Mononuclear cell (primary cell): ENCODE results near the gene UPF1. TPM values are rescaled to one million over a fixed set of nuclear protein-coding genes. Genes with fewer than 3 reads are reported as not detected.

Source experiments
- H3K27me3 ChIP-seq: 2 replicates; pipeline ENCODE4 v1.6.0; 2011; ENCODE audit warnings: low read length, control low read depth; ENCODE audit not compliant: insufficient read depth
- H3K4me1 ChIP-seq: 2 replicates; pipeline ENCODE4 v1.5.1; 2011; ENCODE audit warnings: mild to moderate bottlenecking, low read length, control low read depth; ENCODE audit not compliant: insufficient read depth
- H3K4me3 ChIP-seq: 2 replicates; pipeline ENCODE4 v1.5.1; 2011; ENCODE audit warnings: mild to moderate bottlenecking, low read length, moderate library complexity
- H3K9me3 ChIP-seq: 2 replicates; pipeline ENCODE4 v1.5.1; 2011; ENCODE audit warnings: low read depth, mild to moderate bottlenecking, control low read depth, low read length
- total RNA-seq: library from RNA; depleted of rRNA; stranded (reverse); fragments of >200 nt; gene quantifications from one replicate; pipeline ENCODE4 v1.2.3, GENCODE V29; 2012

Gene UPF1
- 66.1 TPM for total RNA-seq

GRCh38 chr19:18831524-18832305 is at the start of gene UPF1:
Gene UPF1, plus strand, starts transcription at chr19:18831959. Its CDS starts 251 bp downstream, at chr19:18832210.
- H3K9me3 ChIP-seq: no peaks in the 10 kb centered on the region
- peaks cover 43% of the 10 kb centered on the region for H3K4me1 ChIP-seq
- peak within 1 kb of the TSS; percentile 69 for H3K4me3 ChIP-seq
- H3K27me3 ChIP-seq: peaks cover 8% of the 10 kb centered on the region

- peaks cover 17% of the 10 kb centered on the region for H3K27me3 ChIP-seq
- H3K4me1 ChIP-seq: peaks cover 14% of the 10 kb centered on the region
- no peaks in the 10 kb centered on the region for H3K9me3 ChIP-seq
- no peak overlapping the region for H3K4me3 ChIP-seq
Measured at GRCh38 chr19:18782559-18783225, 49.1 kb upstream of the UPF1 start.

- Histone ChIP-seq H3K4me1 (peaks cover 27% of the 10 kb centered on the region), H3K4me3 (no peak overlapping the region), H3K27me3 (peaks cover 30% of the 10 kb centered on the region), H3K9me3 (no peaks in the 10 kb centered on the region)
Measured at GRCh38 chr19:18783958-18784785, 47.6 kb upstream of the UPF1 start.

GRCh38 chr19:18784786-18785120 is 47.0 kb upstream of the UPF1 start:
- Histone ChIP-seq H3K27me3 (peaks cover 31% of the 10 kb centered on the region), H3K4me1 (peaks cover 33% of the 10 kb centered on the region), H3K9me3 (no peaks in the 10 kb centered on the region), H3K4me3 (no peak overlapping the region)

- Histone ChIP-seq H3K4me3 (no peak overlapping the region), H3K4me1 (peaks cover 38% of the 10 kb centered on the region), H3K27me3 (peaks cover 35% of the 10 kb centered on the region), H3K9me3 (no peaks in the 10 kb centered on the region)
Measured at GRCh38 chr19:18785179-18786124, 46.3 kb upstream of the UPF1 start.

- peaks cover 66% of the 10 kb centered on the region for H3K27me3 ChIP-seq
- no peak overlapping the region for H3K4me3 ChIP-seq
- no peaks in the 10 kb centered on the region for H3K9me3 ChIP-seq
- peaks cover 39% of the 10 kb centered on the region for H3K4me1 ChIP-seq
Measured at GRCh38 chr19:18788529-18789421, 43.0 kb upstream of the UPF1 start.

- Histone ChIP-seq H3K4me1 (peaks cover 39% of the 10 kb centered on the region), H3K27me3 (peaks cover 69% of the 10 kb centered on the region), H3K9me3 (no peaks in the 10 kb centered on the region), H3K4me3 (no peak overlapping the region)
Measured at GRCh38 chr19:18789422-18789869, 42.3 kb upstream of the UPF1 start.

- Histone ChIP-seq H3K4me1 (peaks cover 39% of the 10 kb centered on the region), H3K27me3 (peaks cover 72% of the 10 kb centered on the region), H3K4me3 (no peak overlapping the region), H3K9me3 (no peaks in the 10 kb centered on the region)
Measured at GRCh38 chr19:18789883-18790565, 41.7 kb upstream of the UPF1 start.

- Histone ChIP-seq H3K27me3 (peaks cover 77% of the 10 kb centered on the region), H3K4me3 (no peak within 1 kb of the TSS), H3K4me1 (peaks cover 36% of the 10 kb centered on the region), H3K9me3 (no peaks in the 10 kb centered on the region)
Measured at GRCh38 chr19:18790566-18791314, 41.0 kb upstream of the UPF1 start, which contains the start of gene COMP. Gene COMP, minus strand, starts transcription at chr19:18791305. Its CDS starts 36 bp downstream, at chr19:18791269.

GRCh38 chr19:18791315-18791678 is 40.5 kb upstream of the UPF1 start:
- H3K4me3 ChIP-seq: no peak overlapping the region
- H3K9me3 ChIP-seq: no peaks in the 10 kb centered on the region
- peaks cover 78% of the 10 kb centered on the region for H3K27me3 ChIP-seq
- peaks cover 36% of the 10 kb centered on the region for H3K4me1 ChIP-seq

GRCh38 chr19:18792661-18793060 is 39.1 kb upstream of the UPF1 start:
- no peaks in the 10 kb centered on the region for H3K9me3 ChIP-seq
- peaks cover 30% of the 10 kb centered on the region for H3K4me1 ChIP-seq
- peaks cover 69% of the 10 kb centered on the region for H3K27me3 ChIP-seq
- no peak overlapping the region for H3K4me3 ChIP-seq

- H3K4me3 ChIP-seq: no peak overlapping the region
- no peaks in the 10 kb centered on the region for H3K9me3 ChIP-seq
- H3K27me3 ChIP-seq: peaks cover 66% of the 10 kb centered on the region
- H3K4me1 ChIP-seq: peaks cover 25% of the 10 kb centered on the region
Measured at GRCh38 chr19:18793144-18794028, 38.4 kb upstream of the UPF1 start.
